Panc1 (cell line): ENCODE data around the gene AKR1B15.

Experiments
- CTCF ChIP-seq: fragments of 450-650 bp; IDR thresholded peaks from 2 replicates; pipeline ENCODE4 v1.5.1; 2017; ENCODE audit warnings: mild to moderate bottlenecking
- POLR2AphosphoS5 ChIP-seq: IDR thresholded peaks from 2 replicates; pipeline ENCODE4 v1.6.1; 2012; ENCODE audit warnings: mild to moderate bottlenecking, low read depth, low read length, moderate library complexity
- SIN3A ChIP-seq: IDR thresholded peaks from 2 replicates; pipeline ENCODE4 v1.6.1; 2012; ENCODE audit warnings: low read depth, mild to moderate bottlenecking, low read length, moderate library complexity, borderline replicate concordance; ENCODE audit not compliant: insufficient read depth

DNA sequence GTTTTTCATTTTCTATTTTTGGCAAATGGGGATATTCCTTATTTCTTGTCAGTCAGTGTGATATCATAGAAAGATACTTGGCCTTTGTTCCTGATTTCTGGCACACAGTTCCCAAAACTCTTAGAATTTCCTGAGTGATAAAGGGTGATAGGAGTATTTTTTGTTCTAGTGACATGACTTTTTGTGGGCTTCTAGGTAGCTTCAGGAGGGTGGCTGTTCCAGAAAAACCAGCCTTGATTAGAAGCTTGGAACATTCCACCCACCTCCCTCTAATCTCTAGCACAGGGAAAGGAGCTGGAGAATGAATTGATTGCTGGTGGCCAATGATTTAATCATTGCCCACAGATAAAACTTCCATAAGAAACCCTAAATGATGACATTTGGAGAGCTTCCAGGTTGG, 80.5 kb downstream of the AKR1B15 start:
- TF ChIP-seq CTCF = no peak
- TF ChIP-seq POLR2AphosphoS5 = no peak
- TF ChIP-seq SIN3A = no peak
